Gastrocnemius medialis (tissue), 4 donors: ENCODE measurements around the gene LDLRAD4. TPM values are rescaled to one million over a fixed set of nuclear protein-coding genes. Genes with fewer than 3 reads are reported as not detected.

Experiments used
- ATAC-seq, 2 donors: fragments of 150-250 bp; one replicate each; pipeline ENCODE4 v1.9.1; 2016
- DNase-seq, 2 donors: peaks; one replicate each; pipeline ENCODE4 v3.0.0-alpha.2; 2019
- H3K27ac ChIP-seq, 4 donors: fragments of 200-600 bp; sonication (generic); 1 replicate in 1 of 4; 2 replicates in 3 of 4; pipeline ENCODE4 v1.5.1; 2016 to 2018; ENCODE audit warnings: mild to moderate bottlenecking in 2 of 4, moderate library complexity in 1 of 4
- H3K27me3 ChIP-seq, 3 donors: fragments of 200-600 bp; sonication (generic) in 2 of 3; 1 replicate in 1 of 3; 2 replicates in 2 of 3; pipeline versions ENCODE4 v1.5.1 to v1.6.0; 2016 to 2019; ENCODE audit warnings: mild to moderate bottlenecking in 1 of 3, moderate library complexity in 1 of 3
- H3K36me3 ChIP-seq, 2 donors: fragments of 200-600 bp; sonication (generic) in 1 of 2; one replicate each; pipeline ENCODE4 v1.5.1; 2017 to 2018
- H3K4me1 ChIP-seq, 2 donors: fragments of 200-600 bp; sonication (generic) in 1 of 2; one replicate each; pipeline ENCODE4 v1.5.1; 2016 to 2017; ENCODE audit warnings: mild to moderate bottlenecking in 2 of 2
- H3K4me3 ChIP-seq, 4 donors: fragments of 200-600 bp; sonication (generic) in 3 of 4; 1 replicate in 1 of 4; 2 replicates in 3 of 4; pipeline ENCODE4 v1.5.1; 2016 to 2019; ENCODE audit warnings: mild to moderate bottlenecking in 2 of 4
- H3K9me3 ChIP-seq, 3 donors: fragments of 200-600 bp; sonication (generic) in 2 of 3; 1 replicate in 1 of 3; 2 replicates in 2 of 3; pipeline ENCODE4 v1.5.1; 2016 to 2019
- POLR2A ChIP-seq, 2 donors: fragments of 450-650 bp; IDR thresholded peaks; one replicate each; pipeline ENCODE4 v1.6.1; 2017; ENCODE audit warnings: antibody characterized with exemption in 2 of 2, mild to moderate bottlenecking in 2 of 2, moderate library complexity in 2 of 2
- in situ Hi-C, 4 donors: fragments of 200-750 bp; cut with MboI; loops; one replicate each; pipeline versions ENCODE4 v1.15.0 to v1.8.0; 2017; ENCODE audit warnings: low sequenced_read_pairs in 4 of 4
- intact Hi-C: fragments of 100-400 bp; cut with DNase I; formaldehyde crosslinking; loops from one replicate; pipeline ENCODE4 v1.15.1; 2023; ENCODE audit warnings: low total_unique reads
- total RNA-seq, 4 donors: library from RNA; depleted of rRNA; stranded (reverse); fragments of >200 nt; gene quantifications; one replicate each; pipeline versions ENCODE4 v1.1.0 to v1.2.3, GENCODE V29; 2016
- TF ChIP-seq, protein P1 (sequence below), 5 experiments: fragments of 450-650 bp in 3 of 5; fragments of 200-600 bp in 2 of 5; sonication (generic) in 2 of 5; IDR thresholded peaks in 4 of 5; conservative IDR thresholded peaks in 1 of 5; 1 replicate in 4 of 5; 2 replicates in 1 of 5; pipeline ENCODE4 v1.5.1; 2016 to 2019; ENCODE audit warnings: antibody characterized with exemption in 5 of 5, mild to moderate bottlenecking in 3 of 5, moderate library complexity in 3 of 5

LDLRAD4 gene
- total RNA-seq, 4 donors from 2014 or later = 3.9 to 11.1 (median 6.5) TPM

GRCh38 chr18:13446610-13447461, 228.3 kb downstream of the LDLRAD4 start:
- DNase-seq (no peak), ATAC-seq (no peak)
- no peaks in the 10 kb centered on the region for H3K9me3 ChIP-seq
- H3K4me3 ChIP-seq = peak overlapping the region in 3 of 4 donors; percentile 18 to 39 (median 25)
- peak overlapping the region in 3 of 4 donors; percentile 46 to 71 (median 46) for H3K27ac ChIP-seq
- TF ChIP-seq, protein P1, sequence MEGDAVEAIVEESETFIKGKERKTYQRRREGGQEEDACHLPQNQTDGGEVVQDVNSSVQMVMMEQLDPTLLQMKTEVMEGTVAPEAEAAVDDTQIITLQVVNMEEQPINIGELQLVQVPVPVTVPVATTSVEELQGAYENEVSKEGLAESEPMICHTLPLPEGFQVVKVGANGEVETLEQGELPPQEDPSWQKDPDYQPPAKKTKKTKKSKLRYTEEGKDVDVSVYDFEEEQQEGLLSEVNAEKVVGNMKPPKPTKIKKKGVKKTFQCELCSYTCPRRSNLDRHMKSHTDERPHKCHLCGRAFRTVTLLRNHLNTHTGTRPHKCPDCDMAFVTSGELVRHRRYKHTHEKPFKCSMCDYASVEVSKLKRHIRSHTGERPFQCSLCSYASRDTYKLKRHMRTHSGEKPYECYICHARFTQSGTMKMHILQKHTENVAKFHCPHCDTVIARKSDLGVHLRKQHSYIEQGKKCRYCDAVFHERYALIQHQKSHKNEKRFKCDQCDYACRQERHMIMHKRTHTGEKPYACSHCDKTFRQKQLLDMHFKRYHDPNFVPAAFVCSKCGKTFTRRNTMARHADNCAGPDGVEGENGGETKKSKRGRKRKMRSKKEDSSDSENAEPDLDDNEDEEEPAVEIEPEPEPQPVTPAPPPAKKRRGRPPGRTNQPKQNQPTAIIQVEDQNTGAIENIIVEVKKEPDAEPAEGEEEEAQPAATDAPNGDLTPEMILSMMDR (IDR thresholded peaks at IDR 0.05 in 4 of 5, conservative IDR thresholded peaks at IDR 0.05 in 1 of 5) = no peak
- TF ChIP-seq POLR2A (IDR thresholded peaks at IDR 0.05) = no peak
- in situ Hi-C loops = no loop called here
- H3K27me3 ChIP-seq = no peaks in the 10 kb centered on the region
- intact Hi-C loops = no loop called here
- no peaks in the 10 kb centered on the region for H3K36me3 ChIP-seq
- peaks cover 21 to 40% of the 10 kb centered on the region in 2 donors for H3K4me1 ChIP-seq

GRCh38 chr18:13447621-13448334, 229.2 kb downstream of the LDLRAD4 start:
- no peaks in the 10 kb centered on the region for H3K9me3 ChIP-seq
- peaks cover 24 to 46% of the 10 kb centered on the region in 2 donors for H3K4me1 ChIP-seq
- no peaks in the 10 kb centered on the region for H3K36me3 ChIP-seq
- DNase-seq (peak in 1 of 2 donors; percentile 70), ATAC-seq (peak; percentile 52 to 92)
- peak overlapping the region in 3 of 4 donors; percentile 46 to 71 (median 46) for H3K27ac ChIP-seq
- H3K4me3 ChIP-seq = peak overlapping the region in 3 of 4 donors; percentile 18 to 39 (median 25)
- no peak for TF ChIP-seq POLR2A (IDR thresholded peaks at IDR 0.05)
- TF ChIP-seq, protein P1 (IDR thresholded peaks at IDR 0.05 in 4 of 5, conservative IDR thresholded peaks at IDR 0.05 in 1 of 5) = no peak
- in situ Hi-C loops (no loop called here), intact Hi-C loops (no loop called here)
- no peaks in the 10 kb centered on the region for H3K27me3 ChIP-seq

GRCh38 chr18:13448335-13448795, 229.8 kb downstream of the LDLRAD4 start:
- H3K4me1 ChIP-seq = peaks cover 24 to 46% of the 10 kb centered on the region in 2 donors

DNA sequence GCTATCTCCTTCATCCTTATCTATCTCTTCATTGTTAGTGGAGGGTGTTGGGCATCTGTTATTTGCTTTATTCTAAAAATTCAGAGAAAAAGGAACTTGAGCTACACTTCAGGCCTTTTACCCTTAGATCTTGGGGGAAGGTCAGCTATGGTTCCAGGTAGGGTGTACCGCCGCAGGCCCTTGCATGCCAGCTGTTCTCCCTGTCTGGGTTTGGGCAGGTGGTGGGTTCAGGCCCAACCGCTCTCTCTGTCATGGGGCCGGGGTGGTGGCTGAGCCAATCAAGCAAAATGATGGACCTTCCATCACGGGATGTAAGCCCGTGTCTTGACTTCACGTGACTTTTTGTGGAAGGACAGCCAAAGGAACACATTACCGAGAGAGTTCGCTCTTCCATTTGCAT, 231.1 kb downstream of the LDLRAD4 start:
- no peaks in the 10 kb centered on the region for H3K27me3 ChIP-seq
- DNase-seq (no peak), ATAC-seq (no peak)
- no peaks in the 10 kb centered on the region for H3K36me3 ChIP-seq
- in situ Hi-C loops = loop anchor here in 1 of 4 donors (25.0 kb wide), 1 partner anchor 87 kb away; no protein-coding TSS in a partner anchor
- TF ChIP-seq, protein P1 (IDR thresholded peaks at IDR 0.05 in 4 of 5, conservative IDR thresholded peaks at IDR 0.05 in 1 of 5) = no peak
- TF ChIP-seq POLR2A (IDR thresholded peaks at IDR 0.05) = no peak
- H3K27ac ChIP-seq = no peak overlapping the region
- H3K4me3 ChIP-seq = no peak overlapping the region
- intact Hi-C loops = no loop called here
- H3K9me3 ChIP-seq = no peaks in the 10 kb centered on the region
- peaks cover 24 to 46% of the 10 kb centered on the region in 2 donors for H3K4me1 ChIP-seq

More at GRCh38 chr18:13448335-13448795, 229.8 kb downstream of the LDLRAD4 start:
- ATAC-seq (no peak), DNase-seq (no peak)
- TF ChIP-seq, protein P1 (IDR thresholded peaks at IDR 0.05 in 4 of 5, conservative IDR thresholded peaks at IDR 0.05 in 1 of 5) = no peak
- no peak for TF ChIP-seq POLR2A (IDR thresholded peaks at IDR 0.05)
- intact Hi-C loops (no loop called here), in situ Hi-C loops (no loop called here)
- no peaks in the 10 kb centered on the region for H3K9me3 ChIP-seq
- no peaks in the 10 kb centered on the region for H3K36me3 ChIP-seq
- H3K27ac ChIP-seq = peak overlapping the region in 2 of 4 donors; percentile 46 to 71
- H3K27me3 ChIP-seq = no peaks in the 10 kb centered on the region
- H3K4me3 ChIP-seq = peak overlapping the region in 1 of 4 donors; percentile 18
